GM12864 (cell line): ENCODE results near the gene MLN.

Experiments used
- DNase-seq: peaks from one replicate; pipeline ENCODE4 v3.0.0-alpha.2; 2011; ENCODE audit warnings: low read depth
- H3K4me3 ChIP-seq: 2 replicates; pipeline ENCODE4 v1.5.1; 2011; ENCODE audit warnings: mild to moderate bottlenecking, low read depth, low read length, control low read depth
- TF ChIP-seq, protein P1 (sequence below): IDR thresholded peaks from 2 replicates; pipeline ENCODE4 v1.5.1; 2011; ENCODE audit warnings: low read depth, mild to moderate bottlenecking, moderate library complexity, low read length, control low read depth, inconsistent platforms; ENCODE audit errors: missing control alignments

Gene MLN

DNA sequence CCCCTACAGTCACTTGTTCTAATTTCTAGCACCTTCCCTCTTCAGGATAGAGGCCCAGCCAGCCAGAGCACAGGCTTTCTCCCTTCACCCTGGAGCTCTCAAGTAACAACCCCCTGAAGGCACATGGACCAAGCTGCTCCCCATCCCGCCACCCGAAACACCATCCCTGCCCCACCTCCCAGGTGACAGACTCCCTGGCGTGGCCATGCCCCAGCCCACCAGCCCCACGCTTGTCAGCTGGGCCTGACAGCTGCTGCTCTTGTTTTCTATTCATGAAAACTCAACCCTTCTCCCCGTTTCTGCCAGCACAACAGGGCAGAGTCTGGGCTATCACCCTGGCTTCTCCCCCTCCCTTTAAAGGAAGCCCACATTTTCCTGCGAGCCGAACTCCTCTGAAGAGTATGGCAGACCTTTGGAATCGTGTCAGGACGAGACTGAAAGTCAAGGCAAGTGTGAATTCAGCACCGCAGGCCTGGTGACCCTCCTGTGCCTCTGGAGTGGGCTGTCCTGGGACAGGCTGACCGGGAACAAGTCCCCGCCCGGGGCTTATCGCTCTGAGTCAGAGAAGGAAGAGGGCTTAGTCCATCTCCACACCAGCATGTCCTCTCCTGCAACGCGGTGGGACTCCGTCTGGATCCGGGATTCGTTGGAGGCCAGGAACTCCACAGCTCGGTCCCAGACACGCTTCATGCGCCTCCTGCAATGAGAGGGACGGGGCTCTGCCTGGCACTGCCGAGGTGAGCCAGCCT is 31.5 kb downstream of the MLN start:
- TF ChIP-seq, protein P1, sequence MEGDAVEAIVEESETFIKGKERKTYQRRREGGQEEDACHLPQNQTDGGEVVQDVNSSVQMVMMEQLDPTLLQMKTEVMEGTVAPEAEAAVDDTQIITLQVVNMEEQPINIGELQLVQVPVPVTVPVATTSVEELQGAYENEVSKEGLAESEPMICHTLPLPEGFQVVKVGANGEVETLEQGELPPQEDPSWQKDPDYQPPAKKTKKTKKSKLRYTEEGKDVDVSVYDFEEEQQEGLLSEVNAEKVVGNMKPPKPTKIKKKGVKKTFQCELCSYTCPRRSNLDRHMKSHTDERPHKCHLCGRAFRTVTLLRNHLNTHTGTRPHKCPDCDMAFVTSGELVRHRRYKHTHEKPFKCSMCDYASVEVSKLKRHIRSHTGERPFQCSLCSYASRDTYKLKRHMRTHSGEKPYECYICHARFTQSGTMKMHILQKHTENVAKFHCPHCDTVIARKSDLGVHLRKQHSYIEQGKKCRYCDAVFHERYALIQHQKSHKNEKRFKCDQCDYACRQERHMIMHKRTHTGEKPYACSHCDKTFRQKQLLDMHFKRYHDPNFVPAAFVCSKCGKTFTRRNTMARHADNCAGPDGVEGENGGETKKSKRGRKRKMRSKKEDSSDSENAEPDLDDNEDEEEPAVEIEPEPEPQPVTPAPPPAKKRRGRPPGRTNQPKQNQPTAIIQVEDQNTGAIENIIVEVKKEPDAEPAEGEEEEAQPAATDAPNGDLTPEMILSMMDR = no peak

DNA sequence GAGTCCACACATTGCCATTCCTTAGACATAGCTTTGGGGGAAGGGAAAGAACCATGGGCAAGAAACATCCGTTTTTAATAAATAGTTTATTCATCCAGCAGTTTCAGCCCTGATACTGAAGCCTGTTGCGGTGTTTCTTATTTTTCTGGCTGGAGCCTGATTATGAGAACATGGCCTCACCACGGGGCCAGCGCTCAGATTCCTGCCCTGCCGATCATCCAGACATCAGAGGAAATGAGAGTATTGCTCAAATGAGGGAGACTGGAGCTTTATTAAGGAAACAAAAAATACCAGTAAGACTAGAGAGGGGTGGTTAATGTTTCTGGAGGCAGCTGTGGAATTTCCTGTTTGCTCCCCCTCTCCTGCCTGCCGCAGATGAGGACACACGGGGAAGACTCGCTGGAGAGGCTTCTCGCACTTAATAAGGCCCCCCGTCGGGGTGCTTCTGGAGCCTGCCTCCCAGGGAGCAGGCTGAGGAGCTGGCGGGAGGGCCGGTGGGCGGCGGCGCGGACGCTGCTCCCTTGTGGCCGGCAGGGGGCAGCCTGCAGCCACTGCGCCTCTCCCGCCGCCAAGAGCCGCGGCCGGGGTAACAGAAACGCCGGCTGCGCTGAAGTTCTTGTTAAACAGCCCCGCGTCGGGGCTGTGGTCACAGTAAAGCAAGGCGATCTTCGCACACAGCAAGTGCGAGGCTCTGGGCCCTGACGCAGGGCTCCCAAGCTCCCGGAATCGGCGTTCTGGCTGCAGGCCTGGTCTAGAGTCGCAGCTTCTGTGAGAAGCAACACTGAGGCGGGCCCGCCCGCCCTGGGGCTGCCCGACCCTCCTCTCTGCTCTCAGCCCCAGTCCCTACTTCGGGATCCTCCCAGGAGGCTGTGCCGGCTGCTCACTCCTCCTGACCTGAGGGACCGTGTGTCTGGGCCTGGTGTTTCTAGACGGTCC is 32.4 kb downstream of the MLN start:
- TF ChIP-seq, protein P1 = peak; percentile 80

More for the DNA sequence above, 31.5 kb downstream of the MLN start:
- no peak for DNase-seq
- H3K4me3 ChIP-seq = no peak overlapping the region

DNA sequence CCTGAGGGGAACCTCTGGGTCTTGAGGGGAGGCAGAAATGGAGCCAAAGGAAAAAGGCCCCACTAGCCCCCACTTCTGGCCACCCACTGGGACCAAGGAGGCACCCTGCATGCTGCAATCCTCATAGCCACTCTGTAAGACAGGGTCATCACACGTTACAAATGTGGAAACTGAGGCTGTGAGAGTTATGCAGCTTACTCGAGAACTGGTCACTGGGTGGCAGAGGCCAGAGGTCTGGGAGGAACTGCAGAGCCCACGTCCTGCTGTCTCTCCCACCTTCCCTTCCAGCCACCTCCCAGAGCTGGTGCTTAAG is 33.0 kb downstream of the MLN start:
- H3K4me3 ChIP-seq = no peak overlapping the region
- TF ChIP-seq, protein P1 = no peak
- DNase-seq = no peak

More for the DNA sequence above, 32.4 kb downstream of the MLN start:
- H3K4me3 ChIP-seq = no peak overlapping the region
- DNase-seq = no peak

DNA sequence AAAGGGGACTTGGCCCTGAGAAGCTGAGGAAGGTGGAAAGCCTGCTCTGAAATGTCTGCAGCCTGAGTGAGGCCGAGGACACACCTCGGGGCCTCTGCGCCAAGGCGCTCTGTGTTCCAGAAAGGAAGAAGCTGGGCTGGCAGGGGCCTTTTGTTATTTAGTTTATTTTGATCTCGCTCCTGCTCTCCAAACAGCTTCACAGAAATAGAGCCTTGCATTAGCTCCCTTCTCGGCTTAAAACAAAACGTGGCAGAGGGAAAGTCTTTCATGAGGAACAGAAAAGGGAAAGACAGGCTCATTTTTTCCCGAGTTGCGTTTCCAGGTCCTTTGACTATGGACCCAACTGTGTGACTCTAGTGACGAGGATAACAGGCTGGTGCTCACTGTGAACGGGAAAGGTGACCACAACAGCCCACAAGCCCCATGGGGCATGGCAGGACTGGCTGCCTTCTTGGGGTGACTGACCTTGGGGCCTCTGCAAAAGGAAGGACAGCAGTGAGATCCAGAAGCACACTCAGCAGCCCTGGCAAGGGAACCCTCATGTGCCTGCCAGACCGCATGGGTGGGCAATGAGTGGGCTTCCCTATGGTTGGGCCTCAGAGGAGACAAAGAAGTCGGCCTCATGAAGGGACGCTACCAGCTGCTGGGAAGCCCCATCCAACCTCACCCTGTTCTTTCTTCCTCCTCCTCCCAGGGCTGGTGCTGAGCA is 33.5 kb downstream of the MLN start:
- TF ChIP-seq, protein P1 = no peak

DNA sequence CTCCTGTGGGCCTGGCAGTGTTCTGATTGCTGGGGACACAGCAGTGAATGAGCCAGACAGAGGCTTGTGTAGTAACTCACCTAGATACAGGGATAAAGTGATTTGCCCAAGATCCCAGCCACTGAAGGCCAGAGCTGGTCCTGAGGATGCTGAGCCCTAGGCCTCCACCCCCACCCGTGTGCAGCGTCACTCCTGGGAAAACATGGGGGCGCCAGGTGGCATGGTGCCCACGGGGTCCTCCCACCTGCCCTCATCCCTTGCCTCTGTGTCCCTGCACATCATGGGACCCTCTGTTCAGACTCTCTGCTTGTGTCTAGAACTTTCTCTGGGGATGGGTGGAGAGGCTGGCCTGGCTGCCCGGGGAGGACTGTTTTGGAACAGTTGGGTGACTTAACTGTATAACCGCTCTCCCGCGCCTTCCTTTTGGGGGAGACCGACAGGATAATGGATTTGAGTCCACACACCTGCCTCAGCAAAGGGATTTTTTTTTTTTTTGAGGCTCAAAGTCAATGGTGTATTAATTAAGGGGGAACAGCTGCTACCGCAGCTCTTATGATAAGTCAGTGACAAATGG is 34.5 kb downstream of the MLN start:
- no peak for DNase-seq

More for the DNA sequence above, 33.5 kb downstream of the MLN start:
- no peak overlapping the region for H3K4me3 ChIP-seq
- no peak for DNase-seq

DNA sequence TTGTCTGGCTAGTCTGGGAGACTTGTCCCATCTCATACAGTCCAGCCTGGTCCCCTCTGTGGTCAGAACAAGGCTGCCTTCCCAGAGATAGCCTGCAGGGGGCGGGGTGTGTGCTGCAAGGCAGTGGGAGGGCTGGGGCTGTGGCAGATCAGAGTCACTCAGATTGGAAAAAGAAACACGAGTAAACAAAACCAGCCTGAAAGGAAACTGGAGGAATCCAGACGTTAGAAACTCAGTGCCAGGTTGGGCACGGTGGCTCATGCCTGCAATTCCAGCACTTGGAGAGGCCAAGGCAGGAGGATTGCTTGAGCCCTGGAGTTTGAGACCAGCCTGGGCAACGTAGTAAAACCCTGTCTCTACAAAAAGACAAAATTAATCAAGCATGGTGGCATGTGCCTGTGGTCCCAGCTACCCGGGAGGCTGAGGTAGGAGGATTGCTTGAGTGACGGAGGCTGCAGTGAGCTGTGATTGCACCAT is 35.1 kb downstream of the MLN start:
- no peak for DNase-seq
- TF ChIP-seq, protein P1 = peak; percentile 89
- H3K4me3 ChIP-seq = no peak overlapping the region

More for the DNA sequence above, 34.5 kb downstream of the MLN start:
- H3K4me3 ChIP-seq = no peak overlapping the region
- TF ChIP-seq, protein P1 = no peak
